Retinal pigment epithelial cell (primary cell): Measurements from ENCODE around the gene FBXO38.

Source experiments
- DNase-seq: peaks from one replicate; pipeline ENCODE4 v3.0.0-alpha.2; 2010; ENCODE audit warnings: low read depth
- H3K4me3 ChIP-seq: 2 replicates; pipeline ENCODE4 v1.5.1; 2011; ENCODE audit warnings: mild to moderate bottlenecking, low read length, control low read depth, moderate library complexity
- TF ChIP-seq, protein P1 (sequence below): conservative IDR thresholded peaks from 2 replicates; pipeline ENCODE4 v1.5.1; 2011; ENCODE audit warnings: low read depth, low read length, control low read depth, inconsistent platforms

The FBXO38 gene

GRCh38 chr5:148374690-148375360, 8.9 kb upstream of the FBXO38 start:
- no peak overlapping the region for H3K4me3 ChIP-seq
- DNase-seq = peak; percentile 30
- TF ChIP-seq, protein P1, sequence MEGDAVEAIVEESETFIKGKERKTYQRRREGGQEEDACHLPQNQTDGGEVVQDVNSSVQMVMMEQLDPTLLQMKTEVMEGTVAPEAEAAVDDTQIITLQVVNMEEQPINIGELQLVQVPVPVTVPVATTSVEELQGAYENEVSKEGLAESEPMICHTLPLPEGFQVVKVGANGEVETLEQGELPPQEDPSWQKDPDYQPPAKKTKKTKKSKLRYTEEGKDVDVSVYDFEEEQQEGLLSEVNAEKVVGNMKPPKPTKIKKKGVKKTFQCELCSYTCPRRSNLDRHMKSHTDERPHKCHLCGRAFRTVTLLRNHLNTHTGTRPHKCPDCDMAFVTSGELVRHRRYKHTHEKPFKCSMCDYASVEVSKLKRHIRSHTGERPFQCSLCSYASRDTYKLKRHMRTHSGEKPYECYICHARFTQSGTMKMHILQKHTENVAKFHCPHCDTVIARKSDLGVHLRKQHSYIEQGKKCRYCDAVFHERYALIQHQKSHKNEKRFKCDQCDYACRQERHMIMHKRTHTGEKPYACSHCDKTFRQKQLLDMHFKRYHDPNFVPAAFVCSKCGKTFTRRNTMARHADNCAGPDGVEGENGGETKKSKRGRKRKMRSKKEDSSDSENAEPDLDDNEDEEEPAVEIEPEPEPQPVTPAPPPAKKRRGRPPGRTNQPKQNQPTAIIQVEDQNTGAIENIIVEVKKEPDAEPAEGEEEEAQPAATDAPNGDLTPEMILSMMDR = peak; percentile 94

- no peak overlapping the region for H3K4me3 ChIP-seq
- DNase-seq = no peak
- TF ChIP-seq, protein P1 = no peak
These were observed 7.6 kb upstream of the FBXO38 start for GRCh38 chr5:148376198-148376597.

DNA sequence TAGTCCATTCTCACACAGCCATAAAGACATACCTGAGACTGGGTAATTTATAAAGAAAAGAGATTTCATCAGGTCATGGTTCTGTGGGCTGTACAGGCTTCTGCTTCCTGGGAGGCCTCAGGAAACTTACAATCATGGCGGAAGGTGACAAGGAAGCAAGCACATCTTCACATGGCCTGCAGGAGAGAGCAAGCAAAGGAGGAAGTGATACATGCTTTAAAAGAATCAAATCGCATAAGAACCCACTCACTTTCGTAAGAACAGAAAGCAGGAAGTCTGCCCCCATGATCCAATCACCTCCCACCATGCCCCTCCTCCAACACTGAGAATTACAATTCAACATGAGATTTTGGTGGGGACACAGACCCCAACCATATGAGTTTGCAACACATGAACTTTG, 5.1 kb upstream of the FBXO38 start:
- H3K4me3 ChIP-seq = no peak overlapping the region
- DNase-seq = no peak
- TF ChIP-seq, protein P1 = no peak

- TF ChIP-seq, protein P1 = no peak
- no peak for DNase-seq
- no peak overlapping the region for H3K4me3 ChIP-seq
These were observed 4.4 kb upstream of the FBXO38 start for GRCh38 chr5:148379340-148379739.

- H3K4me3 ChIP-seq = no peak overlapping the region
- DNase-seq = no peak
- TF ChIP-seq, protein P1 = no peak
These were observed 1.9 kb upstream of the FBXO38 start for GRCh38 chr5:148381906-148382305.

DNA sequence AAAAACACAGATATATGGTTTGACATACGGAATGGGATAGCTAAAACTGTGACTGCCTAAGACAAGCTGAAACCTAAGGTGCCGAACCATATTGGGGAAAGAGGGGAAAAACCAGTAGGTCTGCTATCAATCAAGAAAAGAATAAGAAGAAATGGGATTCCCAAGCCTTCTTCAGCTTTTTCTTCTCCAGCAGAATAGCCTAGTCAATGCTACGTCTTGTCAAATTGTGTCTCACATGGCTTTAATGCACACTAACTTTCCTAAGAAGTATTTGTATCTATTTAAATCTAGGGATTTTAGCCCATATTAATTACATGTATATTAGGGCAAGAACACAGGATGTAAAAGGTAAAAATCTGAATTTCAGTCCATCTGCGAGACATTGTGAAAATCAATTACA, 797 bp upstream of the FBXO38 start:
- DNase-seq = no peak
- TF ChIP-seq, protein P1 = no peak
- peak overlapping the region; percentile 86 for H3K4me3 ChIP-seq

DNA sequence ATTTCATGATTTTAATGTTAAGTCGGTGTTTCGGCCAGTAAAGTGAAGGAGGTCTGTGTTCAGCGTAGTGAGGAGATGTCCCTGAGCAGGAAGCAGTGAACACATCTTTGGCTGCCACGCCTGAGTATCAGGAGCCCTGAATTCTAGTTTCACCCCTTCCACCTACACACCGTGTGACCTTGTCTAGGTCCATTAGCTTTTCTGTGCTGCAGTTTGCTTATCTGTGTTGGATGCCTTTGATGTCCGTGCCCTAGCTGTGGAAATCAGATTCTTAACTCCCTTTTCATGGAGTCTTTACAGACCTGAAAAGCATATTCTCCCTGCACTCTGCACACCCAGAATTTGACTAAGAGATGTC, 601 bp downstream of the FBXO38 start:
- TF ChIP-seq, protein P1 = no peak
- DNase-seq = no peak

More for the DNA sequence above, 601 bp downstream of the FBXO38 start:
- H3K4me3 ChIP-seq = peak overlapping the region; percentile 86
